Measurements from ENCODE around the gene SEC62.
"Not testable (repeated sequence)": the region's sequence is repeated elsewhere in the genome, so short reads cannot be mapped to it uniquely, and the experiment has no call there.

The SEC62 gene

GRCh38 chr3:170012683-170013400 lies 46.2 kb downstream of the SEC62 start:
- DNase-seq (ENCODE audit: low read depth in 2 of 3, low spot score in 1 of 3) = no peak

- no peak for DNase-seq (ENCODE audit: low read depth in 2 of 3, low spot score in 1 of 3)
Observed at GRCh38 chr3:170016057-170016456, 49.5 kb downstream of the SEC62 start.

GRCh38 chr3:170019306-170019705 lies 52.7 kb downstream of the SEC62 start:
- DNase-seq (ENCODE audit: low read depth in 2 of 3, low spot score in 1 of 3) = not testable (repeated sequence)

GRCh38 chr3:170021083-170021482 lies 54.5 kb downstream of the SEC62 start:
- no peak for DNase-seq (ENCODE audit: low read depth in 2 of 3, low spot score in 1 of 3)

- DNase-seq (ENCODE audit: low read depth in 2 of 3, low spot score in 1 of 3) = no peak
Observed at GRCh38 chr3:170022336-170022735, 55.7 kb downstream of the SEC62 start.

GRCh38 chr3:170023165-170023564 lies 56.6 kb downstream of the SEC62 start:
- DNase-seq (ENCODE audit: low read depth in 2 of 3, low spot score in 1 of 3) = no peak

- DNase-seq (ENCODE audit: low read depth in 2 of 3, low spot score in 1 of 3) = no peak
Observed at GRCh38 chr3:170024581-170024980, 58.0 kb downstream of the SEC62 start.

GRCh38 chr3:170027233-170028102 lies 60.9 kb downstream of the SEC62 start:
- no peak for DNase-seq (ENCODE audit: low read depth in 2 of 3, low spot score in 1 of 3)

GRCh38 chr3:170033489-170033888 lies 66.9 kb downstream of the SEC62 start:
- no peak for DNase-seq (ENCODE audit: low read depth in 2 of 3, low spot score in 1 of 3)

GRCh38 chr3:170037463-170038433 lies 71.1 kb downstream of the SEC62 start, which contains the start of gene GPR160:
Gene GPR160, plus strand, starts transcription at chr3:170037995. Its CDS starts 45,978 bp downstream, at chr3:170083973.
- peak; percentile 68 to 81 (median 79) for DNase-seq (ENCODE audit: low read depth in 2 of 3, low spot score in 1 of 3)

GRCh38 chr3:170038434-170039110 lies 72.0 kb downstream of the SEC62 start:
- no peak for DNase-seq (ENCODE audit: low read depth in 2 of 3, low spot score in 1 of 3)

- no peak for DNase-seq (ENCODE audit: low read depth in 2 of 3, low spot score in 1 of 3)
Observed at GRCh38 chr3:170040418-170040817, 73.8 kb downstream of the SEC62 start.

GRCh38 chr3:170043506-170043905 lies 76.9 kb downstream of the SEC62 start:
- DNase-seq (ENCODE audit: low read depth in 2 of 3, low spot score in 1 of 3) = no peak

- no peak for DNase-seq (ENCODE audit: low read depth in 2 of 3, low spot score in 1 of 3)
Observed at GRCh38 chr3:170044271-170044670, 77.7 kb downstream of the SEC62 start.

- DNase-seq (ENCODE audit: low read depth in 2 of 3, low spot score in 1 of 3) = no peak
Observed at GRCh38 chr3:170044795-170045244, 78.2 kb downstream of the SEC62 start.

GRCh38 chr3:170046269-170047132 lies 79.9 kb downstream of the SEC62 start:
- DNase-seq (ENCODE audit: low read depth in 2 of 3, low spot score in 1 of 3) = no peak

GRCh38 chr3:170047133-170047404 lies 80.5 kb downstream of the SEC62 start:
- DNase-seq (ENCODE audit: low read depth in 2 of 3, low spot score in 1 of 3) = no peak

Data from stimulated activated CD4-positive, alpha-beta T cell treated with anti-CD3 and anti-CD28 coated beads, Interleukin-12 subunit alpha, Interleukin-12 subunit beta, amount 100 ng/mL, for 48 hours (primary cell).